ENCODE measurements around the gene CDHR3. TPM values are rescaled to one million over a fixed set of nuclear protein-coding genes. Genes with fewer than 3 reads are reported as not detected.

CDHR3 gene
- 5.1 to 6.0 TPM (median 5.4 TPM) in 5 replicates for total RNA-seq (2022; extraction: Qiagen RNA extraction; ENCODE audit: low read depth)

GRCh38 chr7:105963038-105963667 is at the start of gene CDHR3:
Gene CDHR3 (plus strand): TSS chr7:105963264. CDS start chr7:105963319, 55 bp downstream.

Other genes with a start within 250 kb of the CDHR3 start
- 6.0 to 6.8 TPM (median 6.6 TPM) in 5 replicates for gene ATXN7L1, start 86.7 kb upstream of the CDHR3 start, total RNA-seq (2022; extraction: Qiagen RNA extraction; ENCODE audit: low read depth)
- 75.6 to 107 TPM (median 90.5 TPM) in 5 replicates for gene SYPL1, start 149.0 kb downstream of the CDHR3 start, total RNA-seq (2022; extraction: Qiagen RNA extraction; ENCODE audit: low read depth)